Measurements from ENCODE around the gene PEF1. TPM values are rescaled to one million over a fixed set of nuclear protein-coding genes. Genes with fewer than 3 reads are reported as not detected.

The PEF1 gene, protein sequence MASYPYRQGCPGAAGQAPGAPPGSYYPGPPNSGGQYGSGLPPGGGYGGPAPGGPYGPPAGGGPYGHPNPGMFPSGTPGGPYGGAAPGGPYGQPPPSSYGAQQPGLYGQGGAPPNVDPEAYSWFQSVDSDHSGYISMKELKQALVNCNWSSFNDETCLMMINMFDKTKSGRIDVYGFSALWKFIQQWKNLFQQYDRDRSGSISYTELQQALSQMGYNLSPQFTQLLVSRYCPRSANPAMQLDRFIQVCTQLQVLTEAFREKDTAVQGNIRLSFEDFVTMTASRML
- total RNA-seq, result 64.0 and 64.4 TPM in 2 replicates

DNA sequence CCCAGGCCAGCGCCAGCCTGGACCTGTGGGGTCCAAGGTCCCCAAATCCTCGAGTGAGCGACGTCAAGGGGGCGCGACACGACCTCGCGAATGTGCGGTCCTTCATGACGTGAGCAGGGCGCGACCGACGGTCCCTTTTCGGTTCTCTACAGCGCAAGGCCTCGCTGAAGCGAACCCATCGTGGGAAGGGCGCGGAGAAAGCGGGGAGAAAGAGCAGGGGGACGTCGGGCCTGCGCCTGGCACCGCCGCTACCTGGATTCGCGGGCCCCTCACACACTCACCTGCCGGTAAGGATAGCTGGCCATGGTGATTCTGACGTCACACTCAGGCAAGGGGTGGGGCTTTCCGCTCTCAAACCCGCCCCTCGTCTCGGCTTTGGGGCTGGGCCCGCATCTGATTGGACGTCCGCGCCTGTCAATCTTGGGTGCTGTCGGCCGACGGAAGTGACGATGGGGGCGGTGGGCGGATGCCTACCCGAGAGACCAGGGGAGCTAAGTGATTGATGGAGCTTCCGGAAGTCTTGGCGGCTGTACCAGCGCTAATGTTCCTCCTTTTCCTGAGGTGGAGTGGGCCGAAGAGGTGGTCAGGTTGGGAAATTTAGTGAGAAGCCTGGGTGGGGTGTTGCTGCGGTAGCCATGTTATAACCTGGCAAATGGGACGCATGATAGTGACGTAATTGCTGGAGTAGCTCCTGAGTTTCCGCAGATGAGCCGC lies at the start of gene PEF1:
Gene PEF1 (minus strand): TSS at position 317 of the 714 bp plus-strand sequence. CDS start 12 bp downstream, at position 305.
- H3K27ac Mint-ChIP-seq, result peak within 1 kb of the TSS; percentile 100
- peaks cover 3% of the 10 kb centered on the region for H3K36me3 Mint-ChIP-seq (ENCODE audit: low read depth)
- no peaks in the 10 kb centered on the region for H3K27me3 Mint-ChIP-seq
- intact Hi-C loops (cut with micrococcal nuclease), result loop anchor here (1.0 to 5.0 kb wide), 3 partner anchors 145 to 368 kb away; partner anchors contain the start of genes KHDRBS1 and SNRNP40
- peaks cover 20% of the 10 kb centered on the region for H3K4me1 Mint-ChIP-seq
- no peaks in the 10 kb centered on the region for H3K9me3 Mint-ChIP-seq
- peak; percentile 100 for DNase-seq
- H3K4me3 Mint-ChIP-seq, result peak within 1 kb of the TSS; percentile 97

DNA sequence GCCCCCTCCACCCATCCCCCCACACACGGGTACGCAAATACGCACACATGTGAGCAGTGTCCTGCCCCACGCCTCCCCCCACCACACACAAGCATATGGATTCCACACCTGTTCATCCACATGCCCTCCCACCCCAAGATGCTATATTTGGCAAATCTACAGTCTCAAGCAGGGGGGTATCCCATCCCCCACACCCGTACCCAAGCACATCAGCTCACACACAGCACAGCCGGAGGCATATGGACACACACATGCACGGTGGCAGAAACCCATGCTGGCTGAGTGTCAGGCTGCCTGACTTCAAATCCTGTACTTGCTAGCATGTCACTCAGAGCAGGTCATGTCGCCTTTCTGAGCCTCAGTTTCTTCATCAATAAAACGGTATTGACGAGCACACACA lies 48.6 kb upstream of the PEF1 start:
- H3K4me1 Mint-ChIP-seq, result no peaks in the 10 kb centered on the region
- intact Hi-C loops (cut with micrococcal nuclease), result no loop called here

DNA sequence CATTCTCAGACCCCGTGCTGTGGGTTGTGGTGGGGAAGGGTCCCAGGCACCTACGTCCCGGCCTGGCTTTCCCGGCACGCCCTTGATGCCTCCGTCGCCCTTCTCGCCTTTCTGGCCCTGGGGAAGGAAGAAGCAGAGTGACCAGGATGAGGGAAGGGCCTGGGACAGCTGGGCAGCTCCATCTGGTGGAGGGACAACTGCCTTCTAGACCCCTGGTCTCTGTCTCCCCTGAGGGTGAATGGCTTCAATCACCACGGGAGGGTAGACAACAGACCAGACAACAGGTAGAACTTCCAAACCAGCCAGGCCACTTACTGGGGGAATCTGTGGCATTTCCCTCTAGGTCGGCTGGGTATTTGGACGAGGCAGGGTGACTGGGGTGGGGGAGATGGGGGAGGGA lies 47.3 kb upstream of the PEF1 start:
- intact Hi-C loops (cut with micrococcal nuclease), result no loop called here
- Mint-ChIP-seq H3K4me3 (no peak overlapping the region), H3K27ac (no peak overlapping the region), H3K27me3 (peaks cover 6% of the 10 kb centered on the region), H3K36me3 (ENCODE audit: low read depth) (no peaks in the 10 kb centered on the region), H3K4me1 (no peaks in the 10 kb centered on the region), H3K9me3 (no peaks in the 10 kb centered on the region)
- no peak for DNase-seq

More for the DNA sequence above, 48.6 kb upstream of the PEF1 start:
- no peaks in the 10 kb centered on the region for H3K9me3 Mint-ChIP-seq
- H3K4me3 Mint-ChIP-seq, result no peak overlapping the region
- peaks cover 12% of the 10 kb centered on the region for H3K27me3 Mint-ChIP-seq
- no peaks in the 10 kb centered on the region for H3K36me3 Mint-ChIP-seq (ENCODE audit: low read depth)
- no peak overlapping the region for H3K27ac Mint-ChIP-seq
- DNase-seq, result no peak

DNA sequence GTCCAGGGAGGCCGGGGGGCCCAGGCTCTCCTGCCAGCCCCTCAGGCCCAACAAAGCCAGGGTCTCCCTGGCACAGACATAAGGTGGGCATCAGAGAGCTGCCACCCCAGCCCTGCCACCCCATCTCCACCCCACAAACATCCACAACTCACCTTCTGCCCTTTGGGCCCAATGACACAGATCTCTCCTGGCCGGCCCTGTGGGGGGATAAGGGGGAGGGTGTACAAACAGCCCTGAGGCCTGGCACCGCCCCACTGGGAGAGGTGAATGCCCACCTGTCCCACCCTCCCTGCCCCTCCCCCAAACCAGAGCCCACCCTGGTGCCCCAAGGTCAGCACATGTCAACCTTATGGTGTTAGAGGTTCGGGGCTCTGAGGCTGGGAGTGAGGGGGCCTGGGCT lies 46.8 kb upstream of the PEF1 start:
- Mint-ChIP-seq H3K36me3 (ENCODE audit: low read depth) (no peaks in the 10 kb centered on the region), H3K27me3 (peaks cover 6% of the 10 kb centered on the region), H3K4me3 (no peak overlapping the region), H3K9me3 (no peaks in the 10 kb centered on the region), H3K4me1 (no peaks in the 10 kb centered on the region), H3K27ac (no peak overlapping the region)
- DNase-seq, result no peak
- intact Hi-C loops (cut with micrococcal nuclease), result no loop called here

DNA sequence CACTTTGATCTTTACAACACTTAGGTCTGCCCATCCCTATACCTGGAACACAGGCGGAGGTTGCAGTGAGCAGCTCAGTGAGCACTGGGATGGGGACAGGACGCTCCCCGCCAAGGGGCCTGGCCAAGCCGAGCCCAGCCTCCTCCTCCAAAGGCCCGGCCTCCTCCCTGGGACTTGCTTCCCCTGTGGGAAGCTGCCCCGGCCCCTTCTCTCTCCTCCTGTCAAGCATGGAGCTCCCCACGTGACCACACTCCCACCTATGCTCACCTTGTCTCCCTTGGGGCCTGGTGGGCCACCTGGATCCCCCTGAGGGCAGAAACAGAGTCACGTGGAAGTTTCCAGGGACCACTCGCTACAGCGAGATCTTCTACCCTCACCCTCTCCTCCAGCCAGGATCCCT lies 46.2 kb upstream of the PEF1 start:
- Mint-ChIP-seq H3K36me3 (ENCODE audit: low read depth) (no peaks in the 10 kb centered on the region), H3K4me1 (no peaks in the 10 kb centered on the region), H3K9me3 (no peaks in the 10 kb centered on the region), H3K4me3 (no peak overlapping the region), H3K27ac (no peak overlapping the region), H3K27me3 (peaks cover 6% of the 10 kb centered on the region)
- no peak for DNase-seq
- intact Hi-C loops (cut with micrococcal nuclease), result no loop called here

DNA sequence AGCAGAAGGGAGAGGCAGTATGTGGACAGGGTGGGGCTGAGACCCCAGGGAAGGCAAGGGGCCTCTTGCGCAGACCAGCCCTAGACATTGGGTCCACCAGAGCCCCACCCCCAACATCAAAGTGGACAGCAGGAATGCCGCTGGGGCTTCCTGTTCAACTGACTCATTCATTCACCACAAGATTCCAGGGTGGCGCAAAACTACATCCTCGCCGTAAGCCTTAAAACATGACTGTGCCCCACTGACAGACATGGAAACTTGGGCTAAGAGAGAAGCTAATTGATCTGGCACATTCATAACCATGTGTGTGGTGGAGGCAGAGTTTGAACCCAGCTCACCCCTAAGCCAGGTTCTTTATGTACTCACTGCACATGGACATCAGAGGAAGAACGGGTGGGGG lies 45.2 kb upstream of the PEF1 start:
- Mint-ChIP-seq H3K27me3 (peaks cover 5% of the 10 kb centered on the region), H3K4me3 (no peak overlapping the region), H3K4me1 (no peaks in the 10 kb centered on the region), H3K36me3 (ENCODE audit: low read depth) (no peaks in the 10 kb centered on the region), H3K9me3 (no peaks in the 10 kb centered on the region), H3K27ac (no peak overlapping the region)
- no peak for DNase-seq
- intact Hi-C loops (cut with micrococcal nuclease), result no loop called here

DNA sequence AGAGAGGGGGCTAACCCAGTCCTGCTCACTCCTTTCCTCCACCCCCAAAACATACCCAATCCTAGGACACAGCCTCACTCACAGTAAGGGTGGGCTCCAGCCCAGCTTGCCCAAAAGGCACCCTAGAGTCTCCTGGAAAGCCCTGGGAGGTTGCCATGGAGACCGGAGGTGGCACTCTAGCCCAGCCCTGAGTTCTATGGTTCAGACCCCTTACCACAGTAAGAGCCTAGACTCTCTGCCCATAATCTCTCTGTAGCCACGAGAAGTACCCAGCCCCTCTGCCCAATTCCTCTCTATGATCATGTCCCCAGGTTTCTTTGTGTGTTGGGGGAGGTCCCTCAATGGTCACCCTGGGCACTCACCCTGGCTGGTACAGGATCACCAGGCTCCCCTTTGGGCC lies 44.7 kb upstream of the PEF1 start:
- Mint-ChIP-seq H3K4me1 (no peaks in the 10 kb centered on the region), H3K9me3 (no peaks in the 10 kb centered on the region), H3K4me3 (no peak overlapping the region), H3K27ac (no peak overlapping the region), H3K27me3 (peaks cover 7% of the 10 kb centered on the region), H3K36me3 (ENCODE audit: low read depth) (no peaks in the 10 kb centered on the region)
- intact Hi-C loops (cut with micrococcal nuclease), result no loop called here
- no peak for DNase-seq

DNA sequence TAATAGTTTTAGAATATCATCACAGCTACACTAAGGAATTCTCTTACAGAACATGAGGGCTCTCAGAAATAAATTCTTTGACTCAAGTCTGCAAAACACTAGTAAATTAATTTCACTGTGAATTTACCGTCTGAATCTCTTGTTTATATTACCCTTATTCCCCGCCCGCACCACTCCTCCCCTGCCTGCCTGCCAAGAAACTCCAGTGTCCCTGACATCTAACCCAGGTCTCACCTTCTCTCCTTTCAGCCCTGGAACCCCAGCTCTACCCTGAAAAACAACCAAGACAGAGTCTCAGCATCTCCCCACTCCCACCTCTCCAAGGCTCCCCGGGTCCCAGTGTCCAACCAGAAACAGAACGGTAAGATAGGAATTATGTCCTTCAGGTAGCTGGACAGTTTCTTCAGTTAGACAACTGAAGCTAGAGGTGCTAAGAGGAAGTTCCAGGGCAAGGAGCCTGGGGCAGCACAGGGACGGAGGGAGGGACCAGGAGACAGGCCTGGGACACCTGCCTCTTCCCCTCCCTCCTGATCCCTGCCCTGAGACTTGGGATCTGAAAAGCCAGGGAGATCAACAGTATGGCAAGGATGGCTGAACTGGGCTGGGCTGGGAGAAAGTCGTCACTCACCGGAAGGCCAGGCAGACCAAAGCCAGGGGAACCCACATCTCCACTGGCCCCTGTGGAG lies 43.7 kb upstream of the PEF1 start:
- no peaks in the 10 kb centered on the region for H3K4me1 Mint-ChIP-seq
- H3K36me3 Mint-ChIP-seq (ENCODE audit: low read depth), result no peaks in the 10 kb centered on the region
- H3K27ac Mint-ChIP-seq, result no peak overlapping the region
- DNase-seq, result no peak
- intact Hi-C loops (cut with micrococcal nuclease), result no loop called here
- H3K27me3 Mint-ChIP-seq, result peaks cover 7% of the 10 kb centered on the region
- H3K4me3 Mint-ChIP-seq, result no peak overlapping the region
- no peaks in the 10 kb centered on the region for H3K9me3 Mint-ChIP-seq

DNA sequence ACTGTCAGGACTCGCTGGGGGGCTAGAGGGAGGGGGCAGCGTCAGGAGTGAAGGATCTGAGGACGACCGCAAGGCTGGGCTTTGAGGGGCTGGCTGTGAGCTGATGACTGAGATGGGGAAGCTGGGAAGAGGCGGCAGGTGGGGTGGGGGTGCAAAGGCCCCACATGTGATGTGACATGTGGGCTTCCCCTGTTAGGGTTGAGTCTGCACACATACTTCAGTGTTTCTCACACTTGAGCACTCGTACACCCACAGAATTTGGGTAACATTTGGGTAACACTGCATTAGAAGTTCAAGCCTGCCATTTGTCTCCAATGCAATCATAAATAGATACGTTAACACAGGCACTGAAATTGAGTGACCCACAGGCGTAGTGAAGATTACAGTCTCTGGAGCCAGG lies 42.9 kb upstream of the PEF1 start:
- no peaks in the 10 kb centered on the region for H3K9me3 Mint-ChIP-seq
- peaks cover 7% of the 10 kb centered on the region for H3K27me3 Mint-ChIP-seq
- H3K4me3 Mint-ChIP-seq, result no peak overlapping the region
- no peaks in the 10 kb centered on the region for H3K4me1 Mint-ChIP-seq
- intact Hi-C loops (cut with micrococcal nuclease), result no loop called here
- no peaks in the 10 kb centered on the region for H3K36me3 Mint-ChIP-seq (ENCODE audit: low read depth)
- no peak overlapping the region for H3K27ac Mint-ChIP-seq
- DNase-seq, result no peak

DNA sequence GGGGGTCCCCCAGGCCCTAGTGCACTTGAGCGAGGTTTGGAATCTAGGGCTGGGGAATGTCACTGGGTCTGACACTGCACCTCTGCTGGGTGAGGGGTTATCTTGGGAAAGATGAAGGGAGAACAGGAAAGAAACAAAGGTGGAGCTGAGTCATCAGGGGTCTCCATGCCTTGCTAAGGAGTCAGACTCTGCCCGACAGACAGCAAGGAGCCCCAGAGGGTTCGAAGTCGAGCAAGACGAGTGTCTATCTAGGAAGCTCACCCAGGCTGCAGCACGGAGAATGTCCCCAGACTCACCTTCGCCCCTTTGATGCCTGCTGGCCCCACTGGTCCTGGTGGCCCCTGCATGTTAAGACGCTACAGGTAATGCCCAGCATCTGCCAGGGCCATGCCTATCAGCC lies 41.1 kb upstream of the PEF1 start:
- intact Hi-C loops (cut with micrococcal nuclease), result no loop called here
- H3K4me1 Mint-ChIP-seq, result no peaks in the 10 kb centered on the region
- no peak overlapping the region for H3K4me3 Mint-ChIP-seq
- no peaks in the 10 kb centered on the region for H3K36me3 Mint-ChIP-seq (ENCODE audit: low read depth)
- H3K27ac Mint-ChIP-seq, result no peak overlapping the region
- no peaks in the 10 kb centered on the region for H3K9me3 Mint-ChIP-seq
- H3K27me3 Mint-ChIP-seq, result peaks cover 7% of the 10 kb centered on the region
- no peak for DNase-seq

DNA sequence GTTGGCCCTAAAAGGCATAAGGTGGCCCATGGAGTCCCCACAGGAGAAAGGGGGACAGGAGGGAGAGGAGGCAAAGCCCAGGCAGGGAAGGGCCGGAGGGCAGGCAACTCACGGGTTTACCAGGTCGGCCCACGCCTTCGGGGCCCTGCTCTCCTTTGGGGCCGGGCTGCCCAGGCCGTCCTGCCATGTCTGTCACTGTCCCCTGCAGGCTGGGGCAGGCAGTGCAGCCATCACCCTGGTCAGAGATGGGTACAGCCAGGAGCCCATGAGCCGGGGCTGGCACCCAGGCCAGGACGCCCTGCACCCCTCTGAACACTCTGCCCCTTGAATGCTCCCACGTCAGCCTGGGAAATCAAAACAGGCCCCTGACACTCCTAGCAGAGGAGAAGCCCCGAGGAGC lies 39.3 kb upstream of the PEF1 start:
- DNase-seq, result no peak
- H3K27ac Mint-ChIP-seq, result no peak overlapping the region
- intact Hi-C loops (cut with micrococcal nuclease), result no loop called here

DNA sequence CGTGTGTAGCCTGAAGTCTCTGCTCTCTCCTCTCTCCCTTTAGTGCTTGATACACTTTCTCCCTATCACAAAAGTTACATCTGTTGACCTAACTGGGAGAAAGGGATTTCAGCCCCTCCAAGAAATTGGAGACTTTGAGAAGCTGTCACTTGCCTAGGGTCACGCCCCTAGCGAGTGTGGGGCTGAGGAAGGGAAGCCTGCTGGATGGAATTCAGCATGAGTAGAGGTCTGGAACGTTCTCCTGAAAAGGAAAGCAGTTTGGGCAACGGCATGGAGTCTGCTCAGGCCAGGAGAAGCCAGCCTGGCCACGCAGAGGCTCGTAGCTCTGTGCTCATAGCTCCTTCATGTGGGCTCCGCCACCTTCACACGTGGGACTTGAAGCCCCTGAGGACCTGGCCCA lies 36.7 kb upstream of the PEF1 start:
- intact Hi-C loops (cut with micrococcal nuclease), result no loop called here
- no peak for DNase-seq
- H3K4me1 Mint-ChIP-seq, result no peaks in the 10 kb centered on the region
- H3K27me3 Mint-ChIP-seq, result peaks cover 7% of the 10 kb centered on the region
- H3K27ac Mint-ChIP-seq, result no peak overlapping the region
- H3K36me3 Mint-ChIP-seq (ENCODE audit: low read depth), result no peaks in the 10 kb centered on the region
- H3K4me3 Mint-ChIP-seq, result no peak overlapping the region
- no peaks in the 10 kb centered on the region for H3K9me3 Mint-ChIP-seq

More for the DNA sequence above, 39.3 kb upstream of the PEF1 start:
- Mint-ChIP-seq H3K4me1 (no peaks in the 10 kb centered on the region), H3K4me3 (no peak overlapping the region), H3K9me3 (no peaks in the 10 kb centered on the region), H3K36me3 (ENCODE audit: low read depth) (no peaks in the 10 kb centered on the region), H3K27me3 (peaks cover 7% of the 10 kb centered on the region)

DNA sequence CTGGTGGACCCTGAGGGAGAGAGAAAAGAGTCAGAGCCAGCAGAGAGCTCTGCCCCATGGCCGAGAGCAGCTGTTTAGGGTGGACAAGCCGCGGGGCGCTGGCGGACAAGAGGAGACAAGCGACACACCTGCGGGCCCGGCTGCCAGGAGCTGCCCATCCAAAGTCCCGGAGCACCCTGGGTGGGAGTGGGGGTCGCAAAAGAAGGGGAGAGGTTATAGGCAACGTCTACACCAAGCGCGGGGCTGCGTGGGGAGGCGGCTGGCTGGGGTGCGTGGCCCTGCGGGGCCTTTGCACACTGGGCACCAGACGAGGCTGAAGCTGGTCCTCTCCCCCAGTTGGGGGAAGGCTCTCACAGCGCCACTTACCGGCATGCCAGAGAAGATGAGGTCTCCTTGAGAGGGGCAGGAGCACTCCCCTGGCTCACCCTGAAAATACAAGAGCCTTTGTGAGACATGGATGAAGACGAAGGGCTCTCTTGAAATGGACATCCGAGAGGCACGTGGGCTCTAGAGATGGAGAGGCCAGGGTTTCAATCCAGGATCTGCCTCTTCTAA lies 35.1 kb upstream of the PEF1 start:
- intact Hi-C loops (cut with micrococcal nuclease), result no loop called here
- Mint-ChIP-seq H3K27ac (no peak overlapping the region), H3K27me3 (peaks cover 6% of the 10 kb centered on the region), H3K9me3 (no peaks in the 10 kb centered on the region), H3K36me3 (ENCODE audit: low read depth) (no peaks in the 10 kb centered on the region), H3K4me1 (no peaks in the 10 kb centered on the region), H3K4me3 (no peak overlapping the region)
- no peak for DNase-seq

DNA sequence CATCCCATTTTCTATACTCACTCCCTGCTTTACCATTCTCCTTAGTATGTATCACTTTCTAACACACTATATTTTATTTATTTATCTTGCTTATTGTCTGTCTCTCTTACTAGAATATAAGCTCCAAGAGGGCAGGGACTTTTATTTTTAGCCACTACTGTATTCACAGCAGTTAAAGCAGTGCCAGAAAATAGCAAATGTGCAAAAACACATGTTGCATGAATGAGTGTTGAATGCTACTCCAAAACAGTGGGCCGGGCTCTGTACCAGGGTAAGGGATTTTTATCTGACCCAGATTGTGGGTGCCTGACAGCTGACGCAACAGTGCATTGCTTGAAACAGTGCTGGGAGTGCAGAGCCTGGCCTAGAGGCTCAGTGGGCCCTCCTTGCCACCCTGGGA lies 34.4 kb upstream of the PEF1 start:
- Mint-ChIP-seq H3K27me3 (peaks cover 5% of the 10 kb centered on the region), H3K4me3 (no peak overlapping the region), H3K36me3 (ENCODE audit: low read depth) (no peaks in the 10 kb centered on the region), H3K9me3 (no peaks in the 10 kb centered on the region), H3K27ac (no peak overlapping the region), H3K4me1 (no peaks in the 10 kb centered on the region)
- DNase-seq, result no peak
- intact Hi-C loops (cut with micrococcal nuclease), result no loop called here

All from activated CD4-positive, alpha-beta T cell treated with anti-CD3 and anti-CD28 coated beads, Interleukin-2, amount 10 ng/mL, durations not matched to agents 24 days and 14 days (primary cell).